Loucy (cell line): ENCODE results near the gene RECQL5.
A peak's percentile ranks its signal among the peaks of the same experiment; 100 is the strongest.

Experiments
- H2AFZ ChIP-seq: fragments of 200-600 bp; sonication (generic); 2 replicates; pipeline ENCODE4 v1.6.0; 2016; ENCODE audit warnings: antibody characterized with exemption, mild to moderate bottlenecking, low read length, moderate library complexity
- H3F3A ChIP-seq: fragments of 200-600 bp; 2 replicates; pipeline ENCODE4 v1.6.0; 2016; ENCODE audit warnings: antibody characterized with exemption, low read depth, mild to moderate bottlenecking
- H3K27me3 ChIP-seq: fragments of 200-600 bp; sonication (generic); 2 replicates; pipeline ENCODE4 v1.6.1; 2014; ENCODE audit warnings: low read length, mild to moderate bottlenecking; ENCODE audit not compliant: insufficient read depth, poor library complexity, severe bottlenecking
- H3K36me3 ChIP-seq: fragments of 200-600 bp; sonication (generic); 2 replicates; pipeline ENCODE4 v1.6.1; 2016; ENCODE audit warnings: low read length; ENCODE audit not compliant: insufficient read depth
- H3K4me1 ChIP-seq: fragments of 200-600 bp; sonication (generic); 2 replicates; pipeline ENCODE4 v1.5.1; 2014; ENCODE audit warnings: low read length, mild to moderate bottlenecking; ENCODE audit not compliant: insufficient read depth, poor library complexity, severe bottlenecking
- H3K4me2 ChIP-seq: fragments of 200-600 bp; sonication (generic); 2 replicates; pipeline ENCODE4 v1.6.0; 2014; ENCODE audit warnings: antibody characterized with exemption, low read length, low read depth, mild to moderate bottlenecking; ENCODE audit not compliant: poor library complexity, severe bottlenecking
- H3K4me3 ChIP-seq: fragments of 200-600 bp; sonication (generic); 2 replicates; pipeline ENCODE4 v1.5.1; 2014; ENCODE audit warnings: low read length, mild to moderate bottlenecking, mixed read lengths; ENCODE audit not compliant: poor library complexity, severe bottlenecking
- H3K79me2 ChIP-seq: fragments of 200-600 bp; sonication (generic); 2 replicates; pipeline ENCODE4 v1.6.1; 2014; ENCODE audit warnings: low read length; ENCODE audit not compliant: insufficient read depth
- H3K9ac ChIP-seq: fragments of 200-600 bp; sonication (generic); 2 replicates; pipeline ENCODE4 v1.6.0; 2014; ENCODE audit warnings: mild to moderate bottlenecking, low read depth, low read length, moderate library complexity; ENCODE audit not compliant: poor library complexity, severe bottlenecking
- H3K9me2 ChIP-seq: fragments of 200-600 bp; sonication (generic); replicated peaks from 2 replicates; pipeline ENCODE4 v1.6.1; 2016; ENCODE audit warnings: low read depth, low read length, mixed read lengths
- H3K9me3 ChIP-seq: fragments of 200-600 bp; sonication (generic); 2 replicates; pipeline ENCODE4 v1.6.1; 2014; ENCODE audit warnings: mild to moderate bottlenecking, antibody characterized with exemption, low read length, low read depth; ENCODE audit not compliant: insufficient read depth
- H4K20me1 ChIP-seq: fragments of 200-600 bp; sonication (generic); 2 replicates; pipeline ENCODE4 v1.6.0; 2014; ENCODE audit warnings: antibody characterized with exemption, low read length, mild to moderate bottlenecking; ENCODE audit not compliant: insufficient read depth, poor library complexity, severe bottlenecking
- CTCF ChIP-seq: fragments of 200-600 bp; sonication (generic); conservative IDR thresholded peaks from 2 replicates; pipeline ENCODE4 v1.5.1; 2014; ENCODE audit warnings: mild to moderate bottlenecking, antibody characterized with exemption, low read length
- EZH2phosphoT487 ChIP-seq: fragments of 200-600 bp; IDR thresholded peaks from 2 replicates; pipeline ENCODE4 v1.6.1; 2018; ENCODE audit warnings: antibody characterized with exemption, mild to moderate bottlenecking, moderate library complexity, borderline replicate concordance

The RECQL5 gene

GRCh38 chr17:75658237-75658636, 8.7 kb downstream of the RECQL5 start:
- H3K4me2 ChIP-seq, result no peak overlapping the region
- H3K9ac ChIP-seq, result no peak overlapping the region
- H3K9me3 ChIP-seq, result no peaks in the 10 kb centered on the region
- TF ChIP-seq EZH2phosphoT487, result no peak
- TF ChIP-seq CTCF, result no peak
- peaks cover 6% of the 10 kb centered on the region for H3K4me1 ChIP-seq
- H3K79me2 ChIP-seq, result no peaks in the 10 kb centered on the region
- no peaks in the 10 kb centered on the region for H4K20me1 ChIP-seq
- no peaks in the 10 kb centered on the region for H3K27me3 ChIP-seq
- no peaks in the 10 kb centered on the region for H3K36me3 ChIP-seq
- H3K9me2 ChIP-seq, result no peaks in the 10 kb centered on the region
- H3F3A ChIP-seq, result no peaks in the 10 kb centered on the region
- no peak overlapping the region for H3K4me3 ChIP-seq
- no peak overlapping the region for H2AFZ ChIP-seq

- TF ChIP-seq EZH2phosphoT487 (no peak), CTCF (0 out of 2 replicates have a peak, but pooled peaks have one; percentile 10)
- Histone ChIP-seq H3K4me2 (no peak overlapping the region), H3F3A (no peaks in the 10 kb centered on the region), H4K20me1 (no peaks in the 10 kb centered on the region), H3K36me3 (peaks cover 4% of the 10 kb centered on the region; the same call in 1 of the 2 replicates), H3K4me1 (peaks cover 9% of the 10 kb centered on the region), H3K9me2 (no peaks in the 10 kb centered on the region), H2AFZ (no peak overlapping the region), H3K4me3 (no peak overlapping the region), H3K9me3 (no peaks in the 10 kb centered on the region), H3K79me2 (no peaks in the 10 kb centered on the region), H3K9ac (no peak overlapping the region), H3K27me3 (no peaks in the 10 kb centered on the region)
Observed at GRCh38 chr17:75654176-75654575, 12.8 kb downstream of the RECQL5 start.

- peaks cover 4% of the 10 kb centered on the region; the same call in 1 of the 2 replicates for H3K36me3 ChIP-seq
- H3K4me1 ChIP-seq, result peaks cover 9% of the 10 kb centered on the region
- no peak overlapping the region for H3K4me2 ChIP-seq
- H3K27me3 ChIP-seq, result no peaks in the 10 kb centered on the region
- H3K9me3 ChIP-seq, result no peaks in the 10 kb centered on the region
- H3K9me2 ChIP-seq, result no peaks in the 10 kb centered on the region
- no peak overlapping the region for H3K9ac ChIP-seq
- H4K20me1 ChIP-seq, result no peaks in the 10 kb centered on the region
- no peaks in the 10 kb centered on the region for H3K79me2 ChIP-seq
- no peak overlapping the region for H3K4me3 ChIP-seq
- no peak overlapping the region for H2AFZ ChIP-seq
- TF ChIP-seq EZH2phosphoT487 (no peak), CTCF (peak; percentile 91)
- no peaks in the 10 kb centered on the region for H3F3A ChIP-seq
Observed at GRCh38 chr17:75652934-75653549, 13.9 kb downstream of the RECQL5 start.
